ENCODE measurements around the gene STIM2. TPM values are rescaled to one million over a fixed set of nuclear protein-coding genes. Genes with fewer than 3 reads are reported as not detected.

The STIM2 gene
- polyA plus RNA-seq, 3 donors from 2014 or later: 19.1 to 38.1 (median 24.6) TPM

DNA sequence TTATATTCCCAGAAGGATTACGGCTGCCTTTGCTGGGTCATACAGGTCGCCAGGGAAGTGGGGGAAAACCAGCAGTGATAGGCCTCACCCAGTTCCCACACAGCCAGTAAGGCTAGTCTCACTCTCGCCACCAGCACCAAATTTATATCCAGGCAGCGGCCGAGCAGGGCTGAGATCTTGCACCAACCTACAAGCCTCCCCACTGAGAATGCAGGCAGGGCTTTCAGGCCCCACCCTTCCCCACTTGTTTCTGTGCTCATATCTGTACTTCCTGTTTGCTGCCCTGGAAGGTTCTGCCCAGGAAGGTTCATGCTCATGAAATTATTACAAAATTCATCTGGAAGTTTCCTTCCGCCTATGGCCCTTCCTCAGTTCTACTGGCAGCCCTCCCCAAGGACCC, 179.7 kb downstream of the STIM2 start:
- Mint-ChIP-seq H3K27ac (no peak overlapping the region), H3K9me3 (peaks cover 0 to 8% (median 4%) of the 10 kb centered on the region in 6 donors), H3K4me3 (no peak overlapping the region), H3K4me1 (peaks cover 0 to 6% of the 10 kb centered on the region in 2 donors), H3K36me3 (peaks cover 0 to 7% (median 4%) of the 10 kb centered on the region in 3 donors), H3K27me3 (ENCODE audit: low read depth in 3 of 3) (peaks cover 2 to 25% (median 6%) of the 10 kb centered on the region in 3 donors)
- no peak for DNase-seq

- H3K4me3 Mint-ChIP-seq: no peak overlapping the region
- DNase-seq: no peak
- peaks cover 0 to 3% (median 0%) of the 10 kb centered on the region in 6 donors for H3K9me3 Mint-ChIP-seq
These were observed 181.8 kb downstream of the STIM2 start for GRCh38 chr4:27042411-27042810.

GRCh38 chr4:27043200-27043599, 182.6 kb downstream of the STIM2 start:
- peaks cover 0 to 25% (median 12%) of the 10 kb centered on the region in 3 donors for H3K27me3 Mint-ChIP-seq (ENCODE audit: low read depth in 3 of 3)
- H3K27ac Mint-ChIP-seq: no peak overlapping the region
- DNase-seq: no peak
- peaks cover 2 to 7% of the 10 kb centered on the region in 2 donors for H3K4me1 Mint-ChIP-seq
- H3K9me3 Mint-ChIP-seq: peaks cover 0 to 3% (median 0%) of the 10 kb centered on the region in 6 donors
- H3K36me3 Mint-ChIP-seq: peaks cover 0 to 4% (median 3%) of the 10 kb centered on the region in 3 donors
- no peak overlapping the region for H3K4me3 Mint-ChIP-seq

More at GRCh38 chr4:27042411-27042810, 181.8 kb downstream of the STIM2 start:
- Mint-ChIP-seq H3K4me1 (peaks cover 0 to 6% of the 10 kb centered on the region in 2 donors), H3K36me3 (peaks cover 0 to 4% (median 3%) of the 10 kb centered on the region in 3 donors), H3K27me3 (ENCODE audit: low read depth in 3 of 3) (peaks cover 0 to 20% (median 8%) of the 10 kb centered on the region in 3 donors), H3K27ac (no peak overlapping the region)

GRCh38 chr4:27046851-27047250, 186.2 kb downstream of the STIM2 start:
- no peak overlapping the region for H3K27ac Mint-ChIP-seq
- H3K4me3 Mint-ChIP-seq: no peak overlapping the region
- H3K27me3 Mint-ChIP-seq (ENCODE audit: low read depth in 3 of 3): peaks cover 0 to 24% (median 15%) of the 10 kb centered on the region in 3 donors
- DNase-seq: no peak
- H3K36me3 Mint-ChIP-seq: no peaks in the 10 kb centered on the region
- H3K4me1 Mint-ChIP-seq: peaks cover 7 to 11% of the 10 kb centered on the region in 2 donors
- H3K9me3 Mint-ChIP-seq: peaks cover 0 to 3% (median 0%) of the 10 kb centered on the region in 6 donors

DNA sequence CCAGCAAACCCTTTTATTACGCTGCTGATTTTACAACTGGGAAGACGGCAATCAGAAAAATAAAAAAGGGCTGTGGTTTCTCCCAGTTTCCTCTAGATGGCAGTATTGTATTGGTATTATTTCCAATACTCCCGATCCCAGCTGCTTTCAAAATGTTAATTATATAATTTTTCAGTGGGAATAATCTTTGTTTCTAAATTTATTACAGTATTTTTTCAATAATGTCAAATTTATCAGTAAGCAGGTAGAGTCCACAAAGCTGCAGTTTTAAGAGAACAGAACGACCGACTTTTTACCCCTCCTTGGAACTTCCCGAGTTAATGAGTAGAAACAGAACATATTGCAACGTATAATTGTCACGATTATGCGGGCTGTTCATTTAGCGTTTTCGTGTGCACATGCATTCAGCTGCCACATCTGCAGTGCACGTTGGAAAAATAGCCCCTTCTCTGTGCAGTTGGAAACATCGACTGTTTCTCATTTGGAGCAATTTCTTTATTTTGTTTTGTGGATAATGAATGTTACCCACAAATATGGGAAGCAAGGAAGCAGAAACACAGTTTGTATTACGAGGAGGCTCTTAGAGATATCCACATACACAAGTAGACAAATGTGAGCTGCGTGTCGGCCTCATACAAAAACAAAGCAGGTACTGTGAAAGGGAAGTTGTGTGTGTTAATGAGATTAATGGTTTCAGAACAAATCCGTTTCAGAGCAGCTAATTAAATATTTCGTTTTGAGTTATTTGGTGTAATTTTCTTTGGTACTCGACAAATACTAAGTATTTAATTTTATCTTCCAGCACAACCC, 188.0 kb downstream of the STIM2 start:
- Mint-ChIP-seq H3K27ac (no peak overlapping the region), H3K4me3 (peak overlapping the region; percentile 22 to 64 (median 53))
- DNase-seq: peak; percentile 22 to 41 (median 38)

DNA sequence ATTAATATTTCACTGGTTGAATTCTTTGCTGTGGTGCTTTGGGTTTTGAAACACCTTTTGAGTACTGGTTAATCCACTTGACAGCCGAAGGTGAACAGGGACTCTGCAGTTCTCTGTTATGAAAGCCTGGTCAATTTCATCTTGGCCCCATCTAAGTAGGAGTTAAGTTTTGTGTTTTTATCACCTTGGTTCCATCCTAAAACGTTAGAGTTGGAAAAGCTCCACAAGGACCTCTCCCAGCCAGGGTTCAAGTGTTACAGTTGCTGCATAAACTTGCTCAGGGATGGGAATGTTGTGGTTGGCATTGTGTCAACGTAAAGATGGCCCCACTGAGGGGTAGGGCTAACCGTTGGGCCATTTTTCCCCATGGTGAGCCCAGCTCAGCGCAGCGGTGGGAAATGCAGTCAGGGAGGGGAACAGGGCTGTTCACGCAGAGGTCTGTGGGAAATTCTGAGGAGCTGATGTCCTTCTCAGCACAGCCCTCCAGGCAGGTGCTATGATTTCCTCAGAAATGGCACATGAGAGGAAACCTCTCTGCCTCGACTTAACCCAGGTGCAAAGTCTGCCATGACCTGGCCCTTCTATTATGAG, 188.7 kb downstream of the STIM2 start:
- DNase-seq: no peak
- H3K36me3 Mint-ChIP-seq: no peaks in the 10 kb centered on the region
- peaks cover 0 to 21% (median 15%) of the 10 kb centered on the region in 3 donors for H3K27me3 Mint-ChIP-seq (ENCODE audit: low read depth in 3 of 3)
- H3K4me3 Mint-ChIP-seq: peak overlapping the region in 1 of 5 donors; percentile 6
- H3K4me1 Mint-ChIP-seq: peaks cover 7 to 11% of the 10 kb centered on the region in 2 donors
- H3K9me3 Mint-ChIP-seq: no peaks in the 10 kb centered on the region
- no peak overlapping the region for H3K27ac Mint-ChIP-seq

More for the DNA sequence above, 188.0 kb downstream of the STIM2 start:
- Mint-ChIP-seq H3K36me3 (no peaks in the 10 kb centered on the region), H3K9me3 (peaks cover 0 to 3% (median 0%) of the 10 kb centered on the region in 6 donors), H3K4me1 (peaks cover 7 to 11% of the 10 kb centered on the region in 2 donors), H3K27me3 (ENCODE audit: low read depth in 3 of 3) (peaks cover 0 to 21% (median 15%) of the 10 kb centered on the region in 3 donors)

DNA sequence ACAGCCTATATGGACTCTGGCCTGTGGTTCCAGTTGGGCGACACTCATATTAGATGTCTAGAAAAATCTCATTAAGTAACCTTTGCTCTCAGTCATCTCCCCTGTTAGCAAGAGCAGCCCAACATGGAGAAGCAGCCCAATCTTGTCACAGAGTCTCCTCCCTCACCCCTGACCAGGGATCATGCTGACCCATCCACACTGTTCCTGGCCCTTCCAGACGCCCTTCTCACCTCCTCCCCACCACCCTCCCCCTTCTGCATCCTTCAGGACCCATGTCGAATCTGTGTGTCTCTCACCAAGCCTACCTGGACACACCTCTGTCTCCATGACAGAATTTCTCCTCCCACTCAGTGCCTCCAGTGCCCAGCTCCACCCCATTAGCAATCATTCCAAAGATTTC, 190.1 kb downstream of the STIM2 start:
- no peaks in the 10 kb centered on the region for H3K36me3 Mint-ChIP-seq
- peaks cover 0 to 25% (median 13%) of the 10 kb centered on the region in 3 donors for H3K27me3 Mint-ChIP-seq (ENCODE audit: low read depth in 3 of 3)
- peaks cover 7 to 11% of the 10 kb centered on the region in 2 donors for H3K4me1 Mint-ChIP-seq
- no peak overlapping the region for H3K27ac Mint-ChIP-seq
- no peaks in the 10 kb centered on the region for H3K9me3 Mint-ChIP-seq
- H3K4me3 Mint-ChIP-seq: no peak overlapping the region
- no peak for DNase-seq

DNA sequence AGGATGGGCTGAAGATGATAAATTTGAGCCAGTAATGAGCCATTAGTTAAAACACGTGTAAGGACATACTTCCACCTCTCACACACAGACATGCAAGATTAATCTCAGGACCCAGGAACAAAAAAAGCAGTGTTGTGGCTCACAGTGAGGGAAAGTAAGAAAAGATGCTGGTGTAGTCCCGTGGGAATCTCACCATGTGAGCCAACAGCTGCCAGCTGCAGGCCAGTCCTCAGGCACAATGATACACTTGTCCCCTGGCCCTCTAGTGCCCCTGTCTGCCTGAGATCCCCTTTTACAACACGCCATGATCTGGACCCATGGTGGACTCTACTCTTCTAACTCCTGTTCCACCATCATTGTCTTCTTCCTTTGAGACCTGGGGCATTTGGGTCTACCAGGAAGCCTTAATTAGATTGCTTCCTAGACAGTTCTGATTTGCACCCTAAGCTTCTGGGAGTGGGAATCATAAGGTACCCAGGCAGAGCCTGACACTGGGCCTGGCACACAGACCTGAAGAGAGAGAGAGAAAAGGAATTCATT, 194.7 kb downstream of the STIM2 start:
- Mint-ChIP-seq H3K27ac (no peak overlapping the region), H3K4me3 (no peak overlapping the region), H3K36me3 (no peaks in the 10 kb centered on the region), H3K4me1 (peaks cover 3 to 5% of the 10 kb centered on the region in 2 donors), H3K9me3 (no peaks in the 10 kb centered on the region), H3K27me3 (ENCODE audit: low read depth in 3 of 3) (peaks cover 0 to 9% (median 2%) of the 10 kb centered on the region in 3 donors)
- DNase-seq: no peak

- no peak overlapping the region for H3K27ac Mint-ChIP-seq
- DNase-seq: no peak
- H3K27me3 Mint-ChIP-seq (ENCODE audit: low read depth in 3 of 3): peaks cover under 1 to 11% (median 2%) of the 10 kb centered on the region in 3 donors
- H3K4me1 Mint-ChIP-seq: peaks cover 3 to 5% of the 10 kb centered on the region in 2 donors
- H3K9me3 Mint-ChIP-seq: no peaks in the 10 kb centered on the region
- H3K36me3 Mint-ChIP-seq: no peaks in the 10 kb centered on the region
- no peak overlapping the region for H3K4me3 Mint-ChIP-seq
These were observed 195.6 kb downstream of the STIM2 start for GRCh38 chr4:27056281-27056680.

GRCh38 chr4:27057053-27057452, 196.4 kb downstream of the STIM2 start:
- Mint-ChIP-seq H3K27ac (no peak overlapping the region), H3K4me1 (peaks cover 3 to 5% of the 10 kb centered on the region in 2 donors), H3K36me3 (no peaks in the 10 kb centered on the region), H3K27me3 (ENCODE audit: low read depth in 3 of 3) (peaks cover 2 to 17% (median 5%) of the 10 kb centered on the region in 3 donors), H3K9me3 (no peaks in the 10 kb centered on the region), H3K4me3 (no peak overlapping the region)
- DNase-seq: no peak

DNA sequence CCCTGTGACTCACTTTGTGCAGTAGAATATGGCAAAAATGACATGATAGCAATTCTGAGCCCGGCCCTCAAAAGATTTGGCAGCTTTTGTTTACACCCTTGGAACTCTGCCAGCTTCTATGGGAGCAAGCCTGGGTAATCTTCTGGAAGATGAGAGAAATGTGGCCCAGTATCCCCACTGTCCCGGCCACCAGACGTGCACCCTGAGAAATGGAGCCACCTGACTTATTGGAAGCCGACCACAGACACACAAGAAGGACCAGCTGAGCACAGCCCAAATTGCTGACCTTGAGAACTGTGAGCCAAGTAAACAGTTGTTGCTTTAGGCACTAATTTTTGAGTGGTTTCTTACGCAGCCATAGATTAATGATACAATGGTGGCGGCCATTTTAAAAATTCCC, 197.0 kb downstream of the STIM2 start:
- peaks cover 3 to 5% of the 10 kb centered on the region in 2 donors for H3K4me1 Mint-ChIP-seq
- H3K9me3 Mint-ChIP-seq: no peaks in the 10 kb centered on the region
- peaks cover 2 to 17% (median 5%) of the 10 kb centered on the region in 3 donors for H3K27me3 Mint-ChIP-seq (ENCODE audit: low read depth in 3 of 3)
- no peak overlapping the region for H3K27ac Mint-ChIP-seq
- no peaks in the 10 kb centered on the region for H3K36me3 Mint-ChIP-seq
- no peak overlapping the region for H3K4me3 Mint-ChIP-seq
- no peak for DNase-seq

GRCh38 chr4:27058819-27059406, 198.3 kb downstream of the STIM2 start:
- H3K4me1 Mint-ChIP-seq: peaks cover 3 to 5% of the 10 kb centered on the region in 2 donors
- no peaks in the 10 kb centered on the region for H3K9me3 Mint-ChIP-seq
- no peak overlapping the region for H3K27ac Mint-ChIP-seq
- peaks cover 2 to 17% (median 5%) of the 10 kb centered on the region in 3 donors for H3K27me3 Mint-ChIP-seq (ENCODE audit: low read depth in 3 of 3)
- no peak for DNase-seq
- H3K36me3 Mint-ChIP-seq: no peaks in the 10 kb centered on the region
- H3K4me3 Mint-ChIP-seq: no peak overlapping the region

DNA sequence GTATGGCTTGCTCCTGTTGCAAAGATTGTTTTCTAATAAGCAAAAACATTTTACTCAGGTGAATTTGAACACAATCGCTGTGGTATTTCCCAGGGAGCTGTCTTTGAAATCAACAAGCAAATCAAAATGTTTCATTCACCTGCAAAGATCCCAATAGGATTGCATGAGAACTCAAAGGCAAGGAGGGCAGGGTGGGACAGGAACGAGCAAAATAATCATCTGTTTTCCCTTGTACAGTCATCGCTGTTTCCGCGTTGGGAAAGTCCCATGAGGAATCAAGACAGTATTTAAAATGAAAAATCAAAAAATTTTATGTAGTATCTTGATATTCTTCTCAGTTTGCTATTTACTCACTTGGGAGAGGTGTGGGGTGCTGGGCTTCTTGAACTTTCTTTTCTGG, 198.8 kb downstream of the STIM2 start:
- Mint-ChIP-seq H3K9me3 (no peaks in the 10 kb centered on the region), H3K36me3 (no peaks in the 10 kb centered on the region), H3K4me1 (peaks cover 3 to 5% of the 10 kb centered on the region in 2 donors), H3K27ac (no peak overlapping the region), H3K27me3 (ENCODE audit: low read depth in 3 of 3) (peaks cover 2 to 17% (median 5%) of the 10 kb centered on the region in 3 donors), H3K4me3 (no peak overlapping the region)
- no peak for DNase-seq
